Cortex of kidney (tissue), 1 donor: ENCODE measurements around the gene STOML2.
A peak's percentile ranks its signal among the peaks of the same experiment; 100 is the strongest.

Experiments
- DNase-seq: peaks from one replicate; lab custom pipeline; 2025; lab: John Stamatoyannopoulos, UW

The STOML2 gene

DNA sequence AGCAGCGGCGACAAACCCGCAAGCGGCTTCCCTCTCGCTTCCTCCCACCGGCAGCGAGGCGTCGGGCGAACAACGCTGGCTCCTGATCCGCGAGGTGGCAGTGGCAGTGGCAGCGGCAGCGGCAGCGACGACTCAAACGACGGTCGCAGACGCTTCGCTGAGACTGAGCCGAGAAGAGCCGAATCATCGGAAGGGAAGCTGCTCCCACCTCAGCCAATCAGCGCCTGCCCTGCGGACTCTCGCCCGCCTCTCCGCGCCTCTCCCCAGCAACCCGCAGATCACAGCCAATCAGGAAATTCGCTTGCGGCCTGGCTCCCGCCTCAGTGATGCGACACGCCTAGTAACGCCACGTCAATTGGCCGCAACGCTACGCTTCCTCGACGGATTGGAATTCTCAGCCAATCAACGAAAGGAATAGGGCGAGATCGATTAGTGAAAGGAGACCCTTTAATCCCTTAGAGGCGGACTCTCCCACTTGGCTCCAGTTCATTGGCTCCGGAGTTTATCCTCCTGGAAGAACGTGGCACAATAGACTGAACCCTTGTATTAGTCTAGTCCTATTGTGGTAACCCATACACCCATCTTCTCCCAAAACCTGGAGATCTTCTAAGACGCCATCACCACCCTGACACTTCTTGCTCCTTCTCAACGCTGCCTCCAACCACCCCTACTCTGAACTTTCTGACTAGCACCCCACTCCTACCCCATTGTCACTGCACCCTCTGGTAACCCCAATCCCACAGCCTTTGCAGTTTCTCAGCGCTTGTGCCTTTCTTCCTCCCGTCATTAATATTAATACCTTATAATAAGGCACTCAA lies 30.3 kb downstream of the STOML2 start, which contains the start of gene VCP:
VCP (minus strand) TSS at position 165 of the 818 bp plus-strand sequence. CDS start 272 bp downstream, outside the sequence.
- DNase-seq = peak; percentile 62

DNA sequence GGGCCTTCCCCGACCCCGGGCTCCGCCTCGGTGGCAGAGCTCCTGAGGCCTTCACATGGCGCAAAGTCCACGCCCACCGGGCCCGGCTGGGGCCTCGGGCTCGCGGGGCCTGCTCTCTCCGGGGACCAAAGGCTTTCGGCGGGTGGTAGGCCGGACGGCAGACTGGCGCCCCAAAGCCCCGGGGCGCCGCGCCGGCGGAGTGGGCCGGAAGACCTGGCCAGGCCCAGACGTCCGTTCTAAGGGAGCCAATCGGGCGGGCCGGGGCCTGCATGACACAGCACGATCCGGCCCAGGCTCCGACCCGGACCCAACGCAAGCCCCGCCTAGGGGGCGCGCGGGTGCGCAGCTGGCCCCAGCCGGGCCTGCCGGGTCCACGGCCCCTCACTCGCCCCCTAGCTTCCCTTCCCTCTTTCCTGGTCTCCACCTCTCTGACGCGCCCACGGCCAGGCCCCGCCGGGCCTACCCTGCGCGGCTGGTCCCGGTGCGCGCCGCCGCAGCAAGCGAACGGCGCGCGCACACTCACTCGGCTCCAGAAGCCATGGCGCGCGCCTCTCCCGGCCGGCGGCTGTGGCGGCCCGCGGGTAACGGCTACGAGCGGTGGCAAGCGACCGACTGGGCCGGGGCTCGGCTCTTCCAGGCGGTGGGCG lies 31.0 kb downstream of the STOML2 start:
- DNase-seq = no peak

DNA sequence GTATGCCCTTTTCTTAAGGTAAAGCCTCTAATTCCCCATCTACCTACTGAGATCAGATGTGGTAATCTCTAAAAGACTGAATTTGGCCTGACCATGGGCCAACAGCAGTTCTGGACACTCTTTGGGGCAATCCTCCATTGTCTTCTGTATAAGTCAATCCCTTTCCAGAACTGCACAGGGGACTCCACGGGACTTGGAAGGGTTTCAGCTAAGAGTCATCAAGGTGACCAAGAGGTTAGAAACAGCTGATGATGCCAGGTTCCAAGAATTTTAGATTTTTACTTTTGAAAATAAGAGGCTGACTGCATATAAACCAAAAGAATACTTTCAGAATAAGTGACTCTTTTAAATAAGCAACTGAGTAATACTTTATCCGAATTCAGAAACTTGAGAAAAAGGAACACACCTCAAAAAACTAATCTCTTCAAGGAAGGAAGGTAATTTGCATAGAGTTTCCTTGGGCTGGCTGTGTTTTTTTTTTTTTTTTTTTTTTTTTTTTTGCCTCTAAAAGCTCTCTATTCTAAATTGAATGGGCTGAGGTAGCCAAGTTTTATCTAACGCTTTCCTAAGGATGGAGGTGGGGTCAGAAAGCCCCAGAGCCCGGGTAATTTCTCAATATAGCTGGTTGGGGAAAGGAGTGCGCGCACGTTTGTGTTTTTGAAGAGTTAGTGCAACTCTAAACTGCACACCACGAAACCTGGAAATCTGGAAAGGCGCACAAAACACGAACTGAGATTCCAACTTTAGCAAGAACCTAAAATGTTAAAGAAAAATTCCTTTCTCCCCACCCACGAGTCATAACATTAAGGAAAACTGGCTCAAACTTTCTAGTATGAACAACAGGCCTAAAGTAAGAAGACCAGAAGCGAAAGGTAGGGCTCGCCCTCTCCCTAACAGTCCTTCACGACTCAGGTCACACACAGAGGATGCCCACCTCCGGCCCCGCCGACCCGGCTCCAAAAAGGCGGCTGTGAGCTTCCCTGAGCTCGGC lies 31.8 kb downstream of the STOML2 start:
- no peak for DNase-seq

DNA sequence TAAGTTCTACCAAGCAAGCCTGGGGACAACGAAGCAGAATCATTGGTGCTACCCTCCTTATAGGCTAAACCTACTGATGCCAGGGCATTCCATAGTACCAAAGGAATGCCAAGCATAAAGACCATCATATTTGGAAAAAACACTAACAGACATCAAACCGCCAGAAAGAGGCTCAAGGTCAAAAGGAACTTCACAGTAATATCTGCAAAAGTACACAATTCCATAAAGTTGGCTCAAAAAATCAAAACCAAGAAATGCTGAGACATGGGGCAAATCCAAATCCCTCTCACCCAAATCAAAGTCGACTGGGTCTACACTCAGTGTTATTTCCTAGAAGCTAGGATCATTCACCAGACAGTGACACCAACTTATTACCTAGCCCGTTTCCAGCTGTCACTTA lies 33.9 kb downstream of the STOML2 start:
- no peak for DNase-seq

DNA sequence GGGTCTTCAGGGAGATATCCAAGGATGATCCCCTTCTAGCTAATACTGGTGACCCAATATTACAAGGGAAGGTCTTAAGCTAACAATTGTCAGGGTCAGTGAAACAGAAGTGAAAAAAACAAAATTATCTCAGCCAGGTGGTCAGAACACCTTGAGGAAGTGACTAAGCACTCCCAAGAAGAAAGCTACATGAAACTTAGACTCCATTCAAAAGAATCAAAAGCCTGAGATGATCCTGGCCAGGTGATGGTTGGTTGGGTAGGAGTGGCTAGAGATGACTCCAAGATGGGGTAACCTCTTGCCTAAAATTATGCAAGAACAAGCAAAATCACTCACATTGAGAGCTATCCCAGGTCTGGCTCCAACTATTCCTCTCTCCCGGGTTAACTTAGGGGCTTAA lies 35.9 kb downstream of the STOML2 start:
- no peak for DNase-seq

DNA sequence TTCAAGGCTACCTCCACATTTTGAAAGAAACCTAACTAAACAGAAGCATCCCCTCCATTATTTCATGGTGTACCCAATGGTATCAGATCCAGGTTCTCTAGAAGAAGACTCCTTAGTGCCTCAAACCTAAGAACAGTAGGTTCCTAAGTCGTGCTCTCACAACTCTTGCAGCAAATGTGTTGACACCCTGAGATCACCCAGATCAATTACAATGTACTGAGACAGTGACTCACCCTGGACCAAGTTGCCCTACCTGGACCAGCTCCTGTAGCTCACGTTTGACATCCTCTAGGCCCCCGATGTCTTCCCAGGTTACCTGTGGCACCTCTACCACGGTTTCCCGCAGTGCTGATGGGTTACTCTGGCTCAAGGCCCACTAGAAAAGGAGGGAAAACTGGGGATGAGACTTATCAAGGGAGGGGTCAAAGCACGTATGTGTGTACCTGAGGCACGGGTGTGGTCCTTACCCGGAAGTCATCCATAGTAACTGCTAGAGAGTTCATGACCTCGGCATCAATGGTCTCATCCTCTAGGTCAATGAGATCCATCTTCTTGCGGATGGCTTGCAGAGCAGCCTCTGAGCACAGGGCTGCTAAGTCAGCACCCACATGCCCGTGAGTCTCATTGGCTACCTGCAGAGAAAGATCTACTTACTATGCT lies 42.3 kb downstream of the STOML2 start:
- DNase-seq = no peak

DNA sequence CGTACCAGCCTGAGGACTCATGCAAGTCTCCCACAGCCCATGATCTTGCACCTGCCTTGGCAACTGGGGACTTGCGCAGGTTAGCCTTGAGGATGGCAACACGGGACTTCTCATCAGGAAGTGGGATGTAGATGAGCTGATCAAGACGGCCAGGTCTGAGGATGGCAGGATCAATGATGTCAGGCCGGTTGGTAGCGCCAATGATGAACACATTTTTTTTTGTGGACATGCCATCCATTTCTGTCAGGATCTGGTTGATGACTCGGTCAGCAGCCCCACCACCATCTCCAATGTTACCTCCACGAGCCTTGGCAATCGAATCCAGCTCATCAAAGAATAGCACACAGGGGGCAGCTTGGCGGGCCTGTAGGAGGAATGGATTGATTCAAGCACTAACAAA lies 43.5 kb downstream of the STOML2 start:
- DNase-seq = no peak

DNA sequence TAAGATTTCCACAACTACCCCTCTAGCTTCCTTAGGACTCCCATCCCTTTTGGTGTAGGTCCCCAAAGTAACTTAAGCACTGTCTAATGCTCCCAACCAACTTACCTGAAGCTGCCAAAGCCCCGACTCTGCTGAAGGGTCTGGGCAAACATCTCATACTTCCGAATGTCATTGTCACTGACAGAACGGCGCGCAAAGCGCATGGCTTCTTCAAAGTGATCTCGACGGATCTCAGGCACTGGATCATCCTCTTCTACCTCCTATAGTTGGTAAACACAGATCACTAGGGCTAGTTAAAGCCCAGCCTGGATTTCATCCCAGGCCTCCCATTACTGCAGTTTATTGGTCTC lies 45.7 kb downstream of the STOML2 start:
- DNase-seq = no peak

DNA sequence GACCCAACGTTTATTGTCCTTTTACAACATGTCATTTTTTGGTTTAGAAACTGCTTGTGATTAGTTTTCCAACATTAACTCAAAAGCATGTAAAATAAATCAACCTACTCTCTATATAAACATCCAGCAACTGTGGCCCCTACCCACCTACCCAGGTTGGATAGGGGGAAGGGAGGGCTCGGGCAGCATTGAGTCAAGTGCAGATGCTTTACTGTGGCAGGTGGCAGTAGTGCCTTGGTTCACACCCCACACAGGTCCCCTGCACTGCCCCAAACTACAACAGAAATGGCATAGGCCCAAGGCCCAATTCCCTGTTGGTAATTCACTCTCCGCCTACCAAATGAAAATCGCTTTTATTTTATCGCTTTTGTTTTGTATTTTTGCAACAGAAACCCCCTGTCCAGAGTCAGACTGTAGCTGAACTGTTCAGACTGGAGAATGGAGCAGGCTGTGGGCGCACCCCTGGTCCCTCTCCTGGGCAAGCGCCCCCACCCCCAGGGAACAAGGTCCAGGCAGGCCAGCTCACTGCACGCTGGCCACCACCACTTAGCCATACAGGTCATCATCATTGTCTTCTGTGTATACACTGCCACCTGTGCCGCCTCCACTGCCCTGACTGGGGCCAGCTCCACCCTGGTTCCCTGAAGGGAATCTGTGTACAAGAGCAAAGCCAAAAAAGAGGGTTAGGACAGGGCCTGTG lies 46.2 kb downstream of the STOML2 start:
- no peak for DNase-seq

DNA sequence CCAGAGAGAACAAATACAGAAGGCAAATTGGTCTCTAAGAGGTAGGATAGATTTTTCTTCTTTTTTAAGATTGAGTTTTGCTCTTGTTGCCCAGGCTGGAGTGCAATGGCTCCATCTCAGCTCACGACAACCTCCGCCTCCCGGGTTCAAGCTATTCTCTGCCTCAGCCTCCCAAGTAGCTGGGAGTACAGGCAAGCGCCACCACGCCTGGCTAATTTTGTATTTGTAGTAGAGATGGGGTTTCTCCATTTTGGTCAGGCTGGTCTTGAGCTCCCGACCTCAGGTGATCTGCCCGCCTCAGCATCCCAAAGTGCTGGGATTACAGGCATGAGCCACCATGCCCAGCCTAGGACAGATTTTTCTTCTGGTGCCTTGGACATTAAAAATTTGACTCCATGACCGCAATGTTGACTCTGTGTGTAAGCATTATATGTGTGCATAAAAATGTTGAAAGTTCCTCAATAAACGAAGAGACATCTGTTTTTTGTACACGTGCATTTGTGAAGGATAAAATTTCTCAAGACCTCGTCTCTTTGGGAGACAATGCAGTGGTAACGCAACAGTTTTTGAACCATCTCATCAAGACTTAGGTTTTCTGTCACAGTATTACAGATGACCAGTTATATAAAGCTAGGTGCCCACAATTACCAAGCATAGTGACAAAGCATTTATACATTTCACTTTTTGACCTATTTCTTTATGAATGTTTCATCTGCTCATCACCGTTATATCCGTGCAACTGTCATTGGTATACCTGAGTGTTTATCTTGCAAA lies 47.9 kb downstream of the STOML2 start:
- no peak for DNase-seq

DNA sequence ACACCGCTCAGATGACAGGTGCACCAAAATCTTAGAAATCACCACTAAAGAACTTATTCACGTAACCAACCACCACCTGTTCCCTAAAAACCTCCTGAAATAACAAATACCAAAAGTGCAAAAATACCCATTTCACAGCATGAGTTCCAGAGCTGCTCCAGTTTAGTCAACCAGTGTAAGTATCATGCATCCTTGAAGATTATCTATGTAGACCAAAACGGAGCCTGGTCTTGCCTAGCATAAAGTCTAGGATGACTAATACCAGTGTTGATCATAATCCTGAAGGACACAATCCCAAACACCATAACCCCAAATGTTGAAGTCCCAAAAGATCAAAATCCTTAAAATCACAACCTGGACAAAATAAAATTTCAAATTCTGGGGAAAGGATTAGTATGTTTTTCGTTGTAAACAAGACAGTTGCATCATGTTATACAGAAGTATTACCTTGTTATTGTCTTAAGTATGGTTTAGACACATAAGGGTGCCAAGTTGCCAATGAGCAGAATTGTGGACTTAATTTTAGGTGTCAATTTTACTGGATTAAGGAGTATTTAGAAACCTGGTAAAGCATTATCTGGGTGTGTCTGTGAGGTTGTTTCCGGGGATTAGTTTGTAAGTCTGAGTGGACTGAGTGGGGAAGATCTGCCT lies 48.6 kb downstream of the STOML2 start:
- DNase-seq = no peak

DNA sequence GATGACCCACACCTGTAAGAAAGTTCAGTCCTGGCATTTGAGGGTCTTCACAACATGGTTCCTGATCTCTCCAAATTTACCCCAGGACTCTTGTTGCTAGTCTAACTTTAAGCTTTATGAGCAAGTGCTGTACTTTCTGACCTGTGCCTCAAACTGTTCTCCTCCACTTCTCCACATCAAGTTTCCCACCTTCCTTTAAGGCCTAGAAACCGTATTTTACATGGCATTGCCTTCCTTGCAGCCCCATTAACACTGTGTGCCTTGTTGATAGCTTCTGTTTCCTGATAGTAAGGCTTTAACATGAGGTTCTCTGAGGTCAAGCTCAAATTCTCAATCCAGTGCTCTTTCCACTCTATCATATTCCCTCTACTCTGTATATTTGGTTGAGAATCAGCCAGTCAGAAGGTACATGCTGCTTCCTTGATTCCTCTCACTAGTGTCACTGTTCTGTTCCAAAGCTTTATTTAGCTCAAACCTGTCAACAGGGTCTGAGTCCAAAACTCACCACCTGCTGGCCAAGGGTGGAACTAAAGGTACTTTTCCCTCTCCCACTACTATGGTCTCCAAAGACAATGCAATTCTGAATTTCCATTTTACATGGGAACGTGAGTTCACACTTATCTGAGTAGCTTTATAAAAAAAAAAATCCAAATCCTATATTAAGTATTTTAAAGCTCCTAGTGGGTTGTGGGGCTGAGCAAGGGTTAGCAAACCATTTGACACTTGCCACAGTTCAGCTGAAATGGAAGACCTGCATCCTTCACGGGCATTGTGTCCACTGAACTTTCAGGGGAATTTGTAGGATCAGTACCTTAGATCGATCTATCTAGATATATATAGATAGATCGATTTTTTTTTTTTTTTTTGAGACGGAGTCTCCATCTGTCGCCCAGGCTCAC lies 51.6 kb downstream of the STOML2 start:
- no peak for DNase-seq
